Activated naive CD4-positive, alpha-beta T cell treated with anti-CD3 and anti-CD28 coated beads, Interleukin-2, amount 10 ng/mL, durations not matched to agents 7 days and 5 days (primary cell): ENCODE results near the gene TENM4.
"Not testable (repeated sequence)": the region's sequence is repeated elsewhere in the genome, so short reads cannot be mapped to it uniquely, and the experiment has no call there.

Source experiments
- CTCF ChIA-PET: fragments of 350-600 bp; sonication (Branson Sonifier 250); formaldehyde crosslinking; loops from one replicate; lab custom pipeline; 2021; ENCODE audit warnings: antibody characterized with exemption; lab: Charles Lee
- DNase-seq: peaks from one replicate; pipeline ENCODE4 v3.0.0-alpha.2; 2020
- H3K27ac Mint-ChIP-seq: one replicate; pipeline ENCODE4 v1.8.0; 2021; ENCODE audit warnings: mild to moderate bottlenecking, moderate library complexity, mixed read lengths
- H3K27me3 Mint-ChIP-seq: one replicate; pipeline ENCODE4 v1.8.0; 2021; ENCODE audit warnings: mild to moderate bottlenecking, mixed read lengths
- H3K36me3 Mint-ChIP-seq: one replicate; pipeline ENCODE4 v1.8.0; 2021; ENCODE audit warnings: mixed read lengths
- H3K4me1 Mint-ChIP-seq: one replicate; pipeline ENCODE4 v1.8.0; 2021; ENCODE audit warnings: mixed read lengths
- H3K4me3 Mint-ChIP-seq: one replicate; pipeline ENCODE4 v1.8.0; 2021; ENCODE audit warnings: mild to moderate bottlenecking, moderate library complexity, mixed read lengths
- H3K9me3 Mint-ChIP-seq: one replicate; pipeline ENCODE4 v1.8.0; 2021; ENCODE audit warnings: mixed read lengths

Gene TENM4

DNA sequence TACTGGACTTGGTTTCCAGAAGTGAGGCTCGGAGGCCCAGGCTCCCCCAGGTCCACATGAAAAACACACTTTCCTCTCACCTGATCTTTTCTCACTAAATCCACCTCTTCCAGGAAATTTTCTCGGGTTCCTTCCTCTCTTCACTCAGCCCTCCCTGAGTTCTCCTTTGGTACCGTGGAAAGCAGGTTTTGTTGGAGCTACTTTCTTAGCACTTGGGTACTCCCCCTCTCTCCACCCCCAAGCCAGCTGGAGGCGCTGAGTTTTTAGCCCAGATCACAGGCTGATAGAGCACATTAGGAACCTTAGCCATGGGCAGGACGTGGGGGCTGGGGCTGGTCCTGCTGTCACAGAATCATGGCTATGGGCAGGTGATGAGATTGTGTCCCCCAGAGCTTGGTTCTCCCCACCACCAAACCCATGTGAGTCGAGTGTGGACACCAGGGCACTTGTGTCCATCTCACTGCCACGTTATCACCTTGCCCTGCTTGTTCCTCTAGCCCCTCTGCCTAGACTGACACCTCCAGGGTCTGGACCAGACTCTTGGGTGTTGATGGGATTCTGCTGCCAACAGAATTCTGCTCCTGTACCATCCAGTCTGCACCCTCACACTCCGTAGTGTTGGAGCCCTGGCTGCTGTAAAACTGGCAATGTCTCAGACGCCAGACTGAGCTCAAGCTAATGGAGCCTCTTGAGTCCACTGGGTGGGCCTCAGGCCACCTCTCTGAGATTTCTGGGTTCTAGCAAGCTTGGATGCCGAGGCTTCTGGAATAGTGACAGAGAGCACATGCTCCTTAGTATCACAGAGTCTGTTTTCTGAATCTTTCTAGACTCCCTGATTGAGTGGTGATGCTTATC lies 791.2 kb downstream of the TENM4 start:
- Mint-ChIP-seq H3K27ac (no peak overlapping the region), H3K4me1 (peaks cover 4% of the 10 kb centered on the region), H3K4me3 (no peak overlapping the region), H3K36me3 (no peaks in the 10 kb centered on the region), H3K27me3 (peaks cover 7% of the 10 kb centered on the region), H3K9me3 (no peaks in the 10 kb centered on the region)
- CTCF ChIA-PET, result interaction anchor here (0.7 to 8.5 kb wide), 2 partner anchors 67 to 450 kb away, joined by 3 to 160 read pairs; no protein-coding TSS in a partner anchor
- DNase-seq, result no peak

DNA sequence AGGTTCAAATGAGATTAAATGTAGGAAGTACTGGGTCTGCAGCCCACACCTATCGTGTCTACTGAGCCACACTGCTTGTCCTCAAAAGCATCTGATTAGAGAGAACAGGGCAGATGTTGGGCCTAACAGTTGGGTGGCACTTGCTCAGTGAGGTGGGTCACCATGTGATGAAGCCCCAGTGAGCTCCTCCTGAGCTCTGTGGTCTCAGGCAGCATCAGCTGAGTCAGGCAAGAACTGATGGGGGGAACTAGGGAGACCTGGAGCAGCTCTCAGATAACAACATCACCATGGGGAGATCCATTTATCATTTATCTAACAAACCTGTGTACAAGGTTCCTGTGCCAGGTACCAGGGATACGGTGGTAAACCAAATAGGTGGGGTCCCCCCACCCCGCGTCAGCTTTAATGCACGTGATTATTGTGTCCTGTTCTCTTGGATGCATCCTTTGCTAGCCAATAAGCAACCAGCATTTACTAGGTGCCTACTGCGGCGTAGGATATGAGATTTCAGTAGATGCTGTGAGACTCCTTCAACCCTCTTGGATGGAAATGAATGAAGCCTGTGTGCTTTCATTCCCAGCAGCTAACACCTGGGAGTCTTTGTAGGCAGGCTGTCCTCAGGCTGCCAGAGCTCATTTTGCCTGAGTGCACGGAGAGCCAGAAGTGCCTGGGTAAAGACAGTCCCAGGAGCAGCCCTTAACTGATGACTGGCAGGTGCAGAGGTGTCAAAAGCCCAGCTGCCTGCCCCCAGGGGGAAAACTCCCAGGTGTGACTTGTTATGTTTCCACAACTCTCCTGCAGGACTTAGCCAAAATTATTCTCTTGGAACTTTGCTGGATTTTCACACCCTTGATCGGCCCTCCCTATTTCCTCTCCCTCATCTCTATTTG lies 792.6 kb downstream of the TENM4 start:
- Mint-ChIP-seq H3K27me3 (peaks cover 14% of the 10 kb centered on the region), H3K4me1 (peaks cover 6% of the 10 kb centered on the region), H3K36me3 (no peaks in the 10 kb centered on the region), H3K4me3 (no peak overlapping the region), H3K27ac (no peak overlapping the region), H3K9me3 (no peaks in the 10 kb centered on the region)
- CTCF ChIA-PET, result interaction anchor here (0.6 to 8.5 kb wide), 8 partner anchors 8 to 451 kb away, joined by 3 to 160 read pairs (median 8); no protein-coding TSS in a partner anchor
- DNase-seq, result no peak

DNA sequence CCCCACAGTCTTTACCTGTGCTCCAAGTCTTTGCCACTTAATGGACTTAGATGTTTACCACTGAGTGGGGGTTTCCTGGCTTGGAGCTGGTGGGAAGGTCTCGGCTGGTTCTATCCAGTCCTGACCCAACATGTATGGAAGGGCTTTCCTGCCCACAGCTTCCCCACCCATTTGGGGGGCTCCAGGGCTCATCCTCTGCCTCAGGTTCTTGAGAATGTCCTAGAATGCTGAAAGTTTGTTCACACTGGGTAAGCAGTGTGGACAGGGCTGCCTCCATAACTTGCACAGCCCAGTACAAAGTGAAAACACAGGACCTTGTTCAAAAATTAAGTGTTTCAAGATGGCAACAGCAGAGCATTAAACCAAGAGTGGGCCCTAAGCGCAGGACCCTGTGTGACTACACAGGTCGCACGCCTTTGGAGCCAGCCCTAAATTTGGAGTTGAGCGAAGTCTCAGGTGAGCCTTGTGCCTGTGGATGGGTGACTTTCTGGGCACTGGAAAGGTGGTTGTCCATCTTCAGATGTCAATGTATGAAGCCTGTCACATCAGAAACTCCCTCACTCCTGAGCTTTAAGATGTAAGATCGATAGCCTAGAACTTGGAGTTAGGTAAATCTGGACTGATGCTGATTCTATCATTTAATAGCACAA lies 793.4 kb downstream of the TENM4 start:
- Mint-ChIP-seq H3K4me1 (peaks cover 11% of the 10 kb centered on the region), H3K27me3 (peaks cover 14% of the 10 kb centered on the region), H3K36me3 (no peaks in the 10 kb centered on the region), H3K27ac (no peak overlapping the region), H3K4me3 (no peak overlapping the region), H3K9me3 (no peaks in the 10 kb centered on the region)
- CTCF ChIA-PET, result interaction anchor here (0.6 to 8.5 kb wide), 18 partner anchors 9 to 452 kb away, joined by 3 to 160 read pairs (median 5); no protein-coding TSS in a partner anchor
- no peak for DNase-seq

DNA sequence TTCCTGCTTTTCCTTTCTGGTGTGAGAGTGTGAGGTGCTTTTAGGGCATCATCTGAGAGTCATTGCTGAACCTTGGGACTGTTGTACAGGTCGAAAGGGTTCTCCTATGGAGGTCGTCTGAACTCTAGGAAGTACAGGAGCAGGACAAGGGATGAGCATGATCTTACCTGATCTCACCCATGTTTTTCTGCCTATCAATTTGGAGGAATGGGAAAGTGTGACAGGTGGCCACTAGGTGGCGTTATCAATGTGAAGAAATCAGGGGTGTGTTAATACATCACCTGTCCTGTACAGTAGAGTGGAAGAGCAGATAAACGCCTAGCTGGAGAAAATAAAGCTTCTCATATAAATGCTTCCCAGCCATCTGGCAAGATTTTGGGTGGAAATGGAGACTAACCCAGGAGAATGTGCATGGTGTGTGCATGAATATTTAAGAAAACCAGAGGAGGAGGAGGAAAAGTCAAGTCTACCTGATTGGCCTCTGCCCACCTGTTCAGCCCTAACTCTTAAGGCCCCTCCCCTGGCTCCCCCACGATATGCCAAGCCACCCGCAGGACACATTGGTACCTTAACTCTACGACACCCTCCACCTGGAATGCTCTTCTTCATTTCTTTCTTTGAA lies 794.2 kb downstream of the TENM4 start:
- no peak overlapping the region for H3K27ac Mint-ChIP-seq
- DNase-seq, result peak; percentile 65

DNA sequence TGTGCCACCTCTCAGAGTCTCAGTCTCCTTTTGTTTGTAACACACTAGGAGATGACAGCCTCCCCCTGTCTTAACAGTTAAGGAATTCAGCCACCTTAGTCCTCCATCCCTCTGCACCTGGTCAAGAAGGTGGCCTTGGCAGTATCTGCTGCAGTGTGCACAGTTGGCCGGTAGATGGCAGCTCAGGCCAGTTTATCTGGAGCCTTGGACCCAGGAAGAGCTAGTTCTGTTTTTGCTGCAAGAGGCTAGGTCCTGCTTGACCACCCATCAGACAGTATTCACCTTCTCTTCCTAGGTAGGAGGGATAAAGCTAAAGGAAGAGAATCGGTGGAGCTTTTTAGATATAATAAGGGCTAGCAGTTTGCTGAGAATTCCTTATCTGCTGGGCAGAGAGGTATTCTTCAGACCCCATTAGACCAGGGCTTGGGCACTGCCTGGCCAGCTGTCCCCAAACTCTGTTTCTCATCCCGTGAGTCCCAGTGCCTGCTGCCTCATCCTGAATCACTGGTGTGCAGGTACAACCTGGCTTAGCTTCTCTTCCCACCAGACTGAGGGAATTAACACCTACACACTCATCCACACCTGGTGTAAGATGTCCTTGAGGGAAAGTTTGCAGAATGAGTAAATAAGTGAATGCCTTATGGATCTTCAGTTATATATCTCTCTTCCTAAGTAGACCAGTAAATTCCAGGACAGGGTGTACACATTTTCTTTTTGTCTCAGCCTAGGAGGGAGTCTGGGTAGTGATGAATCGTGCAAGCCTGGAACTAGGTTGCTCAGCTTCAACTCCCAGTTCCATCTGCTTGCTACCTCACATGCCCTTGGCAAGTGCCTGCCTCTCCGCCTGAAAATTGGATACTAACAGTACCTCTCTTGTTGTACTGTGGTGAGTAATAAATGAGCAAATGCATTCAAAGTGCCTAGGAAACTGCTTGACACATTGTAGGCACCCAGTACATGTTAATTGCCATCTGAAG lies 795.3 kb downstream of the TENM4 start:
- CTCF ChIA-PET, result interaction anchor here (0.6 to 8.5 kb wide), 53 partner anchors 8 to 1676 kb away, joined by 3 to 160 read pairs (median 4); partner anchors contain the start of gene NARS2
- Mint-ChIP-seq H3K27me3 (peaks cover 14% of the 10 kb centered on the region), H3K36me3 (no peaks in the 10 kb centered on the region), H3K4me1 (peaks cover 11% of the 10 kb centered on the region), H3K27ac (no peak overlapping the region), H3K4me3 (no peak overlapping the region), H3K9me3 (no peaks in the 10 kb centered on the region)
- DNase-seq, result peak; percentile 71

More for the DNA sequence above, 794.2 kb downstream of the TENM4 start:
- no peaks in the 10 kb centered on the region for H3K36me3 Mint-ChIP-seq
- H3K4me3 Mint-ChIP-seq, result no peak overlapping the region
- H3K4me1 Mint-ChIP-seq, result peaks cover 11% of the 10 kb centered on the region
- H3K9me3 Mint-ChIP-seq, result no peaks in the 10 kb centered on the region
- H3K27me3 Mint-ChIP-seq, result peaks cover 14% of the 10 kb centered on the region
- CTCF ChIA-PET, result interaction anchor here (0.6 to 8.5 kb wide), 30 partner anchors 7 to 847 kb away, joined by 3 to 160 read pairs (median 6); partner anchors contain the start of gene NARS2

DNA sequence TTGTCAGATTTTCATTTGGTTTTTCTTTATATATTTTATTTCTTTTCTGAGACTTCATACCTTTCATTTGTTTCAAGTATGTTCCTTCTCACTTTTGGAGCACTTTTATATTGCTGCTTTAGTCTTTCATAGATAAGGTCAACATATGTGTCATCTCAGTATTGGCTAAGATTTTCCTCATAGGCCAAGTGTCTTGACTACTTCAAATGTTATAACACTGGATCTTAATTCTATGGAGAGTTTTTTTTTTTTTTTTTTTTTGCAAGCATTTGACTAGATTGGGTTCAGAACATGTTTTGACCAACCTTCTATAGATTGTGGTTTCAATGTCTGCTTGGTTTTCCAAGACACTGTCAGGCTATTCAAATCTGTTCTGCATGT lies 797.2 kb downstream of the TENM4 start:
- Mint-ChIP-seq H3K9me3 (peaks cover 1% of the 10 kb centered on the region), H3K36me3 (no peaks in the 10 kb centered on the region), H3K4me1 (peaks cover 11% of the 10 kb centered on the region), H3K4me3 (no peak overlapping the region), H3K27ac (no peak overlapping the region), H3K27me3 (peaks cover 13% of the 10 kb centered on the region)
- DNase-seq, result no peak
- CTCF ChIA-PET, result interaction anchor here (1.2 to 4.9 kb wide), 3 partner anchors 12 to 850 kb away, joined by 3 to 16 read pairs (median 13); no protein-coding TSS in a partner anchor

DNA sequence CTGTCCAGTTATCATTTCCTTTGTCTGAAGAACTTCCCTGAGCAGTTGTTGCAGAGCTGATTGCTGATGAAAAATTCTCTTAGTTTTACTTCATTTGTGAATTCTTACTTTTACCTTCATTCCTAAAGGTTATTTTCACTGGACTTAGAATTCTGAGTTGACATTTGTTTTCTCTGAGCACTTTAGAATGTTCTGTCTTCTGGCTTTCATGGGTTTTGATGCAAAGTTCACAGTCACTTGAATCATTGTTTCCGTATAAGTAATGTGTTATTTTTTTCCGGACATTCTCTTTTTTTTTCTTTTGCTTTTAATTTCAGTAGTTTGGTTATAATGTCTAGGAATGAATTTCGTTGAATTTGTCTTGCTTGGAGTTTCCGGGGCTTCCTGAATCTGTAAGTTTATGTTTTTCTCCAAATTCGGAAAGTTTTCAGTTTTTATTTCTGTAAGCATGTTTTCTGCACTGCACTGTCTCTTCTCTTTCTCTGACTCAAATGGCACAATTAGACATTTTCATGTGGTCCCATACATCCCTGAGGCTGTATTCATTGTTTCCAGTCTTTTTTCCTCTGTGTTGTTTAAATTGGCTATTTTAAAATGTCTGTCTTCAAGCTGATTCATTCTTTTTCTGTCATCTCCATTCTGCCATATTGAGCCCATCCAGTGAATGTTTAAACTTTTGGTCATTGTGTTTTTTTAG lies 797.7 kb downstream of the TENM4 start:
- Mint-ChIP-seq H3K9me3 (peaks cover 1% of the 10 kb centered on the region), H3K4me3 (no peak overlapping the region), H3K27me3 (peaks cover 13% of the 10 kb centered on the region), H3K27ac (no peak overlapping the region), H3K36me3 (no peaks in the 10 kb centered on the region), H3K4me1 (peaks cover 11% of the 10 kb centered on the region)
- no peak for DNase-seq
- CTCF ChIA-PET, result interaction anchor here (1.0 kb wide), 1 partner anchor 457 kb away, joined by 3 read pairs; no protein-coding TSS in a partner anchor

DNA sequence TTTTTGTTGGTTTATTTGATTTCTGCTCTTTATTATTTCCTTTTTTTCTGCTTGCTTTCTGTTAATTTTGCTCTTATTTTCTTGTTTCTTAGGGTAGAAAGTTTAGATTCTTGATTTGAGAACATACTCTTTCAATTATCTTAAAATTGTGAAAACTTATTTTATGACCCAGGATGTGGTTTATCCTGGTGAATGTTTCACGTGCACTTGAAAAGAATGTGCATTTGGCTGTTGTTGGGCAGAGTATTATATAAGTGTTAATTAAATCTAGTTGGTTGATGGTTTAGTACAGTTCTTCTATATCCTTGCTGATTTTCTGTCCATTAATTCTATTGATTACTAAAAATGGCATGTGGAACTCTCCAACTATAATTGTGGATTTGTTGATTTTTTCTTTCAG lies 799.3 kb downstream of the TENM4 start:
- Mint-ChIP-seq H3K36me3 (no peaks in the 10 kb centered on the region), H3K27me3 (peaks cover 13% of the 10 kb centered on the region), H3K27ac (no peak overlapping the region), H3K4me3 (no peak overlapping the region), H3K4me1 (peaks cover 11% of the 10 kb centered on the region), H3K9me3 (peaks cover 1% of the 10 kb centered on the region)
- CTCF ChIA-PET, result no interaction called here
- DNase-seq, result no peak

DNA sequence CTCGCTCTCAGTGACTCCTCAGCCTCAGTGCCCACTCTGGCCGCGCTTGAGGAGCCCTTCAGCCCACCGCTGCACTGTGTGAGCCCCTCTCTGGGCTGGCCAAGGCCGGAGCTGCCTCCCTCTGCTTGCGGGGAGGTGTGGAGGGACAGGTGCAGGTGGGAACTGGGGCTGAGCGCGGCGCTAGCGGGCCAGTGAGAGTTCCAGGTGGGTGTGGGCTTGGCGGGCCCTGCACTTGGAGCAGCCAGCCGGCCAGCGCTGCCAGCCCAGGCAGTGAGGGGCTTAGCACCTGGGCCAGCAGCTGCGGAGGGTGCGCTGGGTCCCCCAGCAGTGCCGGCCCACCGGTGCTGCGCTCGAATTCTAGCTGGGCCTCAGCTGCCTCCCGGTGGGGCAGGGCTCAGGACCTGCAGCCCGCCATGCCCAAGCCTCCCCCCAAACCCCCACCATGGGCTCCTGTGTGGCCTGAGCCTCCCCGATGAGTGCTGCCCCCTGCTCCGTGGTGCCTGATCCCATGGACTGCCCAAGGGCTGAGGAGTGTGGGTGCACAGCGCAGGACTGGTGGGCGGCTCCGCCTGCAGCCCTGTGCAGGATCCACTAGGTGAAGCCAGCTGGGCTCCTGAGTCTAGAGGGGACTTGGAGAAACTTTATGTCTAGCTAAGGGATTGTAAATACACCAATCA lies 802.0 kb downstream of the TENM4 start:
- no peaks in the 10 kb centered on the region for H3K36me3 Mint-ChIP-seq
- peaks cover 4% of the 10 kb centered on the region for H3K9me3 Mint-ChIP-seq
- H3K27me3 Mint-ChIP-seq, result peaks cover 4% of the 10 kb centered on the region
- no peak for DNase-seq
- H3K4me1 Mint-ChIP-seq, result peaks cover 12% of the 10 kb centered on the region
- CTCF ChIA-PET, result interaction anchor here (1.0 to 1.5 kb wide), 2 partner anchors 77 to 81 kb away, joined by 3 to 4 read pairs; no protein-coding TSS in a partner anchor
- no peak overlapping the region for H3K4me3 Mint-ChIP-seq
- H3K27ac Mint-ChIP-seq, result no peak overlapping the region

DNA sequence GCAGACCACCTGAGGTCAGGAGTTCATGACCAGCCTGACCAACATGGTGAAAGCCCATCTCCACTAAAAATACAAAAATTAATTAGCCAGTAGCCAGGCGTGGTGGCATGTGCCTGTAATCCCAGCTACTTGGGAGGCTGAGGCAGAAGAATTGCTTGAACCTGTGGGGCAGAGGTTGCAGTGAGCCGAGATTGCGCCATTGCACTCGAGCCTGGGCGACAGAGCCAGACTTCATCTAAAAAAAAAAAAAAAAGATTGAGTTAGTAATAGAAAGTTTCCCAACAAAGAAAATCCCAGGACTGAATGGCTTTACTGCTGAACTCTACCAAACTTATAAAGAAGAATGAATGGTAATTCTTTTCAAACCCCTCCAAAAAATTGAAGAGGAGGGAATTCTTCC lies 803.3 kb downstream of the TENM4 start:
- H3K4me1 Mint-ChIP-seq, H3K27ac Mint-ChIP-seq, H3K27me3 Mint-ChIP-seq, CTCF ChIA-PET, H3K36me3 Mint-ChIP-seq, DNase-seq, H3K4me3 Mint-ChIP-seq, H3K9me3 Mint-ChIP-seq: not testable (repeated sequence)

DNA sequence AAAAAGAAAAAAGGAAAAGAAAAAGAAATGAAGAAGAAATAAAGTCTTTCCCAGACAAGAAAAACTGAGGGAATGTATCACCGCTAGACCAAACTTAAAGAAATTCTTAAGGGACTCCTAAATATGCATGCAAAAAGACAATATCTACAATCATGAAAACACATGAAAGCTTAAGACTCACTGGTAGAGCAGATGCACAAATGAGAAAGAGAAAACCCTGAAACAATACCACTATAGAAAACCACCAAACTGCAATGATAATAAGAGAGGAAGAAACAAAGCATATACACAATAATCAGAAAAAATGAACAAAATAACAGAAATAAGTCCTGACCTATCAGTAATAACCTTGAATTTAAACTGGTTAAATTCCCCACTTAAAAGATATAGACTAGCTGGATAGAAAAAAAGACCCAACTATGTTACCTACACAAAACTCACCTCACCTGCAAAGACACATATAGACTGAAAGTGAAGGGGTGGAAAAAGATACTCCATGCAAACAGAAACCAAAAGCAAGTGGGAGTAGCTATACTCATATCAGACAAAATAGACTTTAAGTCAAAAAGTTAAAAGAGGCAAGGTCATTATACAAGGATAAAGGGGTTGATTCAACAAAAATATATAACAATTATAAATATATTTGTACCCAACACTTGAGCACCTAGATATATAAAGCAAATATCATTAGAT lies 804.9 kb downstream of the TENM4 start:
- DNase-seq, result no peak
- H3K27ac Mint-ChIP-seq, result no peak overlapping the region
- peaks cover 3% of the 10 kb centered on the region for H3K27me3 Mint-ChIP-seq
- H3K9me3 Mint-ChIP-seq, result peaks cover 4% of the 10 kb centered on the region
- no peak overlapping the region for H3K4me3 Mint-ChIP-seq
- no peaks in the 10 kb centered on the region for H3K36me3 Mint-ChIP-seq
- CTCF ChIA-PET, result interaction anchor here (2.4 kb wide), 1 partner anchor 9 kb away, joined by 11 read pairs; no protein-coding TSS in a partner anchor
- peaks cover 6% of the 10 kb centered on the region for H3K4me1 Mint-ChIP-seq
